GM15510 (cell line): ENCODE measurements around the gene HSPA5.

Experiments
- POLR2A ChIP-seq: IDR thresholded peaks from 3 replicates; pipeline ENCODE4 v1.6.1; 2011; ENCODE audit warnings: borderline replicate concordance; ENCODE audit not compliant: insufficient read length; ENCODE audit errors: extremely low read depth

HSPA5 gene

GRCh38 chr9:125254231-125254630 is 13.1 kb upstream of the HSPA5 start:
- no peak for TF ChIP-seq POLR2A

GRCh38 chr9:125246261-125246667 is 5.1 kb upstream of the HSPA5 start:
- no peak for TF ChIP-seq POLR2A

GRCh38 chr9:125243792-125244260 is 2.7 kb upstream of the HSPA5 start:
- TF ChIP-seq POLR2A, result no peak

GRCh38 chr9:125241863-125242739 is 958 bp upstream of the HSPA5 start:
- TF ChIP-seq POLR2A, result no peak

GRCh38 chr9:125240649-125240999 is 519 bp downstream of the HSPA5 start:
- no peak for TF ChIP-seq POLR2A

- no peak for TF ChIP-seq POLR2A
These were observed 1.2 kb downstream of the HSPA5 start for GRCh38 chr9:125239631-125240597.

- TF ChIP-seq POLR2A, result no peak
These were observed 2.2 kb downstream of the HSPA5 start for GRCh38 chr9:125238915-125239446.

GRCh38 chr9:125238127-125238914 is 2.8 kb downstream of the HSPA5 start:
- TF ChIP-seq POLR2A, result no peak

- no peak for TF ChIP-seq POLR2A
These were observed 5.2 kb downstream of the HSPA5 start for GRCh38 chr9:125235804-125236519.

GRCh38 chr9:125233678-125234077 is 7.5 kb downstream of the HSPA5 start:
- no peak for TF ChIP-seq POLR2A

GRCh38 chr9:125227761-125228160 is 13.4 kb downstream of the HSPA5 start:
- no peak for TF ChIP-seq POLR2A

- TF ChIP-seq POLR2A, result no peak
These were observed 22.5 kb downstream of the HSPA5 start for GRCh38 chr9:125218621-125219020.

GRCh38 chr9:125214186-125214585 is 27.0 kb downstream of the HSPA5 start:
- TF ChIP-seq POLR2A, result no peak

- TF ChIP-seq POLR2A, result no peak
These were observed 36.7 kb downstream of the HSPA5 start for GRCh38 chr9:125204477-125204876.
